Measurements from ENCODE around the gene GOLGA6L2. TPM values are rescaled to one million over a fixed set of nuclear protein-coding genes. Genes with fewer than 3 reads are reported as not detected.

Gene GOLGA6L2
- total RNA-seq, 2 experiments from 2014 or later: not detected

- BruUV-seq (replicated peaks): no TSS peak
- Histone ChIP-seq H3K4me3 (ENCODE audit: low read depth, low read length, poor library complexity, severe bottlenecking) (no peak overlapping the region), H3K4me2 (ENCODE audit: low read length) (no peak overlapping the region), H3K27ac (ENCODE audit: low read depth, low read length, poor library complexity, severe bottlenecking) (no peak overlapping the region), H4K20me1 (ENCODE audit: insufficient read depth, low read length) (no peaks in the 10 kb centered on the region), H3K36me3 (ENCODE audit: insufficient read depth, low read length) (no peaks in the 10 kb centered on the region), H3K9me2 (ENCODE audit: insufficient read depth, low read length) (no peaks in the 10 kb centered on the region), H2AFZ (ENCODE audit: low read length) (no peak overlapping the region), H3K4me1 (ENCODE audit: insufficient read depth, low read length, poor library complexity, severe bottlenecking) (no peaks in the 10 kb centered on the region), H3K79me2 (ENCODE audit: insufficient read depth, low read depth, low read length) (no peaks in the 10 kb centered on the region), H3K9me3 (ENCODE audit: low read length) (no peaks in the 10 kb centered on the region)
- ChIA-PET POLR2A (no interaction called here), CTCF (ENCODE audit: unreplicated experiment) (no interaction called here)
- TF ChIP-seq EZH2phosphoT487 (IDR thresholded peaks at IDR 0.05; ENCODE audit: borderline replicate concordance, low read depth, low read length): no peak
- TF ChIP-seq CTCF (conservative IDR thresholded peaks at IDR 0.05; ENCODE audit: low read length): no peak
- intact Hi-C loops (cut with micrococcal nuclease; ENCODE audit: unreplicated experiment): no loop called here
- no peak for DNase-seq (ENCODE audit: low spot score)
Measured at GRCh38 chr15:23477920-23478319, 30.9 kb upstream of the GOLGA6L2 start.

- TF ChIP-seq CTCF (conservative IDR thresholded peaks at IDR 0.05; ENCODE audit: low read length): no peak
- Histone ChIP-seq H3K36me3 (ENCODE audit: insufficient read depth, low read length) (no peaks in the 10 kb centered on the region), H3K79me2 (ENCODE audit: insufficient read depth, low read depth, low read length) (no peaks in the 10 kb centered on the region), H3K9me2 (ENCODE audit: insufficient read depth, low read length) (no peaks in the 10 kb centered on the region), H4K20me1 (ENCODE audit: insufficient read depth, low read length) (no peaks in the 10 kb centered on the region), H2AFZ (ENCODE audit: low read length) (no peak overlapping the region), H3K4me1 (ENCODE audit: insufficient read depth, low read length, poor library complexity, severe bottlenecking) (no peaks in the 10 kb centered on the region), H3K4me2 (ENCODE audit: low read length) (no peak overlapping the region), H3K4me3 (ENCODE audit: low read depth, low read length, poor library complexity, severe bottlenecking) (no peak overlapping the region), H3K27ac (ENCODE audit: low read depth, low read length, poor library complexity, severe bottlenecking) (no peak overlapping the region), H3K9me3 (ENCODE audit: low read length) (no peaks in the 10 kb centered on the region)
- POLR2A ChIA-PET: no interaction called here
- CTCF ChIA-PET (ENCODE audit: unreplicated experiment): no interaction called here
- BruUV-seq (replicated peaks): no TSS peak
- no peak for DNase-seq (ENCODE audit: low spot score)
- intact Hi-C loops (cut with micrococcal nuclease; ENCODE audit: unreplicated experiment): no loop called here
Measured at GRCh38 chr15:23472678-23473077, 25.6 kb upstream of the GOLGA6L2 start.

- H3K9me3 ChIP-seq (ENCODE audit: low read length): no peaks in the 10 kb centered on the region
- intact Hi-C loops (cut with micrococcal nuclease; ENCODE audit: unreplicated experiment): no loop called here
- no peaks in the 10 kb centered on the region for H3K4me1 ChIP-seq (ENCODE audit: insufficient read depth, low read length, poor library complexity, severe bottlenecking)
- H3K9me2 ChIP-seq (ENCODE audit: insufficient read depth, low read length): no peaks in the 10 kb centered on the region
- ChIA-PET POLR2A (no interaction called here), CTCF (ENCODE audit: unreplicated experiment) (no interaction called here)
- H3K4me2 ChIP-seq (ENCODE audit: low read length): no peak overlapping the region
- no peaks in the 10 kb centered on the region for H3K79me2 ChIP-seq (ENCODE audit: insufficient read depth, low read depth, low read length)
- no peak for TF ChIP-seq CTCF (conservative IDR thresholded peaks at IDR 0.05; ENCODE audit: low read length)
- no peak for TF ChIP-seq EZH2phosphoT487 (IDR thresholded peaks at IDR 0.05; ENCODE audit: borderline replicate concordance, low read depth, low read length)
- H3K4me3 ChIP-seq (ENCODE audit: low read depth, low read length, poor library complexity, severe bottlenecking): no peak overlapping the region
- H4K20me1 ChIP-seq (ENCODE audit: insufficient read depth, low read length): no peaks in the 10 kb centered on the region
- no peak overlapping the region for H2AFZ ChIP-seq (ENCODE audit: low read length)
- BruUV-seq (replicated peaks): no TSS peak
- no peak overlapping the region for H3K27ac ChIP-seq (ENCODE audit: low read depth, low read length, poor library complexity, severe bottlenecking)
- H3K36me3 ChIP-seq (ENCODE audit: insufficient read depth, low read length): no peaks in the 10 kb centered on the region
- no peak for DNase-seq (ENCODE audit: low spot score)
Measured at GRCh38 chr15:23472033-23472432, 25.0 kb upstream of the GOLGA6L2 start.

Measured in OCI-LY7 (cell line).